Measurements from ENCODE around the gene SDHAF1.

DNA sequence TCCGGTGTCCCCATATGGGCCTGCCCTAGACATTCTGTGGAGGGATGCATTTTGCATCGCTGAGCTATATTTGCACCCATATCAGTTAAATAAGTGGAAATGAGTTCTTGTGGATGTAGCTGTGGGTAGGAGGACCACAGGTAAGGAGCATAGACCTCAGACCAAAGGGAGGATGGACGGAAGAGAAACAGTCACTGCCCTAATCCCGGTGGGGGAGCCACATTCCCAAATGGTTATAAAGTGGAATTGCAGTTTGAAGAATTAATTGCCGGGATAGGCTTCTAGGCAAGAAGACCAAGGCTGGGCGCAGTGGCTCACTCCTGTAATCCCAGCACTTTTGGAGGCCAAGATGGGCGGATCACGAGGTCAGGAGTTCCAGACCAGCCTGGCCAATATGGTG lies 1.8 kb downstream of the SDHAF1 start:
- TF ChIP-seq, protein P1, sequence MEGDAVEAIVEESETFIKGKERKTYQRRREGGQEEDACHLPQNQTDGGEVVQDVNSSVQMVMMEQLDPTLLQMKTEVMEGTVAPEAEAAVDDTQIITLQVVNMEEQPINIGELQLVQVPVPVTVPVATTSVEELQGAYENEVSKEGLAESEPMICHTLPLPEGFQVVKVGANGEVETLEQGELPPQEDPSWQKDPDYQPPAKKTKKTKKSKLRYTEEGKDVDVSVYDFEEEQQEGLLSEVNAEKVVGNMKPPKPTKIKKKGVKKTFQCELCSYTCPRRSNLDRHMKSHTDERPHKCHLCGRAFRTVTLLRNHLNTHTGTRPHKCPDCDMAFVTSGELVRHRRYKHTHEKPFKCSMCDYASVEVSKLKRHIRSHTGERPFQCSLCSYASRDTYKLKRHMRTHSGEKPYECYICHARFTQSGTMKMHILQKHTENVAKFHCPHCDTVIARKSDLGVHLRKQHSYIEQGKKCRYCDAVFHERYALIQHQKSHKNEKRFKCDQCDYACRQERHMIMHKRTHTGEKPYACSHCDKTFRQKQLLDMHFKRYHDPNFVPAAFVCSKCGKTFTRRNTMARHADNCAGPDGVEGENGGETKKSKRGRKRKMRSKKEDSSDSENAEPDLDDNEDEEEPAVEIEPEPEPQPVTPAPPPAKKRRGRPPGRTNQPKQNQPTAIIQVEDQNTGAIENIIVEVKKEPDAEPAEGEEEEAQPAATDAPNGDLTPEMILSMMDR (IDR thresholded peaks at IDR 0.05; ENCODE audit: control extremely low read depth in 1 of 3, insufficient read depth in 1 of 3, low read depth in 1 of 3, low read length in 3 of 3) = no peak
- TF ChIP-seq CEBPB (IDR thresholded peaks at IDR 0.05; ENCODE audit: low read depth, low read length) = no peak
- no peak for TF ChIP-seq TAF1 (IDR thresholded peaks at IDR 0.05; ENCODE audit: low read depth, low read length)
- TF ChIP-seq EZH2 (IDR thresholded peaks at IDR 0.05; ENCODE audit: low read depth, low read length, severe bottlenecking) = no peak
- no peak for TF ChIP-seq SRF (IDR thresholded peaks at IDR 0.05; ENCODE audit: low read depth, low read length)
- TF ChIP-seq, protein P2, sequence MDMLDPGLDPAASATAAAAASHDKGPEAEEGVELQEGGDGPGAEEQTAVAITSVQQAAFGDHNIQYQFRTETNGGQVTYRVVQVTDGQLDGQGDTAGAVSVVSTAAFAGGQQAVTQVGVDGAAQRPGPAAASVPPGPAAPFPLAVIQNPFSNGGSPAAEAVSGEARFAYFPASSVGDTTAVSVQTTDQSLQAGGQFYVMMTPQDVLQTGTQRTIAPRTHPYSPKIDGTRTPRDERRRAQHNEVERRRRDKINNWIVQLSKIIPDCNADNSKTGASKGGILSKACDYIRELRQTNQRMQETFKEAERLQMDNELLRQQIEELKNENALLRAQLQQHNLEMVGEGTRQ (IDR thresholded peaks at IDR 0.05; ENCODE audit: low read length) = no peak
- TF ChIP-seq JUN (IDR thresholded peaks at IDR 0.05; ENCODE audit: low read depth, low read length) = no peak
- TF ChIP-seq EP300 (IDR thresholded peaks at IDR 0.05; ENCODE audit: borderline replicate concordance in 1 of 2, low read depth in 2 of 2, low read length in 2 of 2) = no peak
- TF ChIP-seq SP2 (IDR thresholded peaks at IDR 0.05; ENCODE audit: low read length) = no peak

All from H1 (cell line).